ENCODE data around the gene SPRYD7.

DNA sequence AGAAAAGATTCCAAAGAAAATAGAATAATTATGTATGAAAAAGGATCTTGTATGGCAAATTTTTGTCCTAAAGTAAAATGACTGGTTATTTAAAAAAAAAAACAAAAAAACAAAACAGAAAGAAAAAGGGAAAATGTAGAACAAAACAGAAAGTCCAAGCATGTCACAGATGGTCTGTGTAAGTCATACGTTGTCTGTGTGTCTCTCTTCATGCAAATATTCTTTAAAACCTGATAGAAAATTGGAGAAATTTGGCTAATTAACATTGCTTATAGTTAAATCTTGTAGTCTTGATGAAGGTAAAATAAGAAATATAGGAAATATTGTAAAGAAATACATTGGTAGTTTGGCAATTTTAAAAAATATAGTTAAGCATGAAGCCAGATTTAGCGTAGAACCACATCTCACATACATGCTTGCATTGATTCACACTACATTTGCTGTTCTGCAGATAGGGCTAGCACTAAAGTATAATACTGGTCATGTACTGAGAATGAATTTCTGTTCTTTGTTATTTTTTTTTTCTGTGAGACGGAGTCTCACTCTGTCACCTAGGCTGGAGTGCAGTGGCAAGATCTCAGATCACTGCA, 58.4 kb downstream of the SPRYD7 start:
- TF ChIP-seq EZH2 (IDR thresholded peaks at IDR 0.05; ENCODE audit: borderline replicate concordance, low read depth, low read length, severe bottlenecking) (no peak), CTCF (IDR thresholded peaks at IDR 0.05; ENCODE audit: borderline replicate concordance, extremely low read depth, low read length, poor library complexity, severe bottlenecking) (no peak)
